ENCODE results near the gene RPS26.

DNA sequence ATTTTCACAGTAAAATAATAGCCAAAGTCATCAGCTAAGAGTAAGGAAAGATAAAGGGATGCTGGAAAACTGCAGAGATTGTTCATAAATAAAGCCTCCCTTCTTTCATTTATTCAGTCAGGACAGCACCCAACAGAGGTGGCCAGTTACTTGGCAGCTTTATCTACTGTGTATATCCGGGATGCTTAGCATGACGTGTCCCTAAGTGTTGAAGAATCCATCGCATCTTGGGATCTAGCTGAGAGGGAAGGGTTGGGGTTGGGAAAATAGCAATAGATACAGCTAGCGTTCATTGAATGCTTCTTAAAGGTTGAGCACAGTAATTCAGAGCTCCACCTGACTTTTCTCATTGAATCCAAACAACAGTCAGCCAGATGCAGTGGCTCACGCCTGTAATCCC lies 32.7 kb downstream of the RPS26 start:
- TF ChIP-seq, protein P1, sequence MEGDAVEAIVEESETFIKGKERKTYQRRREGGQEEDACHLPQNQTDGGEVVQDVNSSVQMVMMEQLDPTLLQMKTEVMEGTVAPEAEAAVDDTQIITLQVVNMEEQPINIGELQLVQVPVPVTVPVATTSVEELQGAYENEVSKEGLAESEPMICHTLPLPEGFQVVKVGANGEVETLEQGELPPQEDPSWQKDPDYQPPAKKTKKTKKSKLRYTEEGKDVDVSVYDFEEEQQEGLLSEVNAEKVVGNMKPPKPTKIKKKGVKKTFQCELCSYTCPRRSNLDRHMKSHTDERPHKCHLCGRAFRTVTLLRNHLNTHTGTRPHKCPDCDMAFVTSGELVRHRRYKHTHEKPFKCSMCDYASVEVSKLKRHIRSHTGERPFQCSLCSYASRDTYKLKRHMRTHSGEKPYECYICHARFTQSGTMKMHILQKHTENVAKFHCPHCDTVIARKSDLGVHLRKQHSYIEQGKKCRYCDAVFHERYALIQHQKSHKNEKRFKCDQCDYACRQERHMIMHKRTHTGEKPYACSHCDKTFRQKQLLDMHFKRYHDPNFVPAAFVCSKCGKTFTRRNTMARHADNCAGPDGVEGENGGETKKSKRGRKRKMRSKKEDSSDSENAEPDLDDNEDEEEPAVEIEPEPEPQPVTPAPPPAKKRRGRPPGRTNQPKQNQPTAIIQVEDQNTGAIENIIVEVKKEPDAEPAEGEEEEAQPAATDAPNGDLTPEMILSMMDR (IDR thresholded peaks at IDR 0.05; ENCODE audit: extremely low read depth in 1 of 2, insufficient read depth in 1 of 2, low read depth in 1 of 2, low read length in 2 of 2), result no peak
- TF ChIP-seq EZH2 (IDR thresholded peaks at IDR 0.05; ENCODE audit: borderline replicate concordance, low read depth, low read length, severe bottlenecking) (no peak), FOS (IDR thresholded peaks at IDR 0.05; ENCODE audit: borderline replicate concordance, insufficient read depth, low read length) (no peak), POLR2AphosphoS5 (IDR thresholded peaks at IDR 0.05; ENCODE audit: insufficient read depth, low read depth, low read length) (no peak), POLR2A (IDR thresholded peaks at IDR 0.05; ENCODE audit: low read depth, low read length) (no peak)
- TF ChIP-seq, protein P2, sequence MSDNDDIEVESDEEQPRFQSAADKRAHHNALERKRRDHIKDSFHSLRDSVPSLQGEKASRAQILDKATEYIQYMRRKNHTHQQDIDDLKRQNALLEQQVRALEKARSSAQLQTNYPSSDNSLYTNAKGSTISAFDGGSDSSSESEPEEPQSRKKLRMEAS (IDR thresholded peaks at IDR 0.05; ENCODE audit: insufficient read depth, insufficient read length), result no peak

All from endothelial cell of umbilical vein (primary cell).